Trophoblast cell (in vitro differentiated cells and primary cell): ENCODE data around the gene BCL2L1.

Experiments used
- DNase-seq, 2 donors: peaks; one replicate each; pipeline ENCODE4 v3.0.0-alpha.2; 2016
- H2AFZ ChIP-seq: 2 replicates; pipeline ENCODE4 v1.6.1; 2013; ENCODE audit warnings: low read length, moderate library complexity, mild to moderate bottlenecking; ENCODE audit not compliant: insufficient read depth, poor library complexity
- H2AK5ac ChIP-seq: 2 replicates; pipeline ENCODE4 v1.6.1; 2013; ENCODE audit warnings: mild to moderate bottlenecking, low read length
- H2BK120ac ChIP-seq: 2 replicates; pipeline ENCODE4 v1.6.1; 2013; ENCODE audit warnings: low read length, mild to moderate bottlenecking, moderate library complexity; ENCODE audit not compliant: insufficient read depth, poor library complexity
- H2BK12ac ChIP-seq: 2 replicates; pipeline ENCODE4 v1.6.1; 2013; ENCODE audit warnings: mild to moderate bottlenecking, low read length, moderate library complexity
- H2BK5ac ChIP-seq: 2 replicates; pipeline ENCODE4 v1.6.1; 2013; ENCODE audit warnings: low read length, low read depth, moderate library complexity, mild to moderate bottlenecking; ENCODE audit not compliant: poor library complexity
- H3K14ac ChIP-seq: 2 replicates; pipeline ENCODE4 v1.6.1; 2013; ENCODE audit warnings: mild to moderate bottlenecking, low read length
- H3K18ac ChIP-seq: 2 replicates; pipeline ENCODE4 v1.6.1; 2013; ENCODE audit warnings: mild to moderate bottlenecking, low read length
- H3K23ac ChIP-seq: 2 replicates; pipeline ENCODE4 v1.6.1; 2013; ENCODE audit warnings: low read length
- H3K27ac ChIP-seq: 2 replicates; pipeline ENCODE4 v1.5.1; 2013; ENCODE audit warnings: low read depth, mild to moderate bottlenecking, inconsistent platforms, low read length, moderate library complexity
- H3K27me3 ChIP-seq: 2 replicates; pipeline ENCODE4 v1.6.1; 2013; ENCODE audit warnings: inconsistent platforms, mild to moderate bottlenecking, low read length, moderate library complexity; ENCODE audit not compliant: insufficient read depth
- H3K36me3 ChIP-seq, 2 experiments: 1 replicate in 1 of 2; 2 replicates in 1 of 2; pipeline ENCODE4 v1.6.1; 2013; ENCODE audit warnings: low read length in 2 of 2, mild to moderate bottlenecking in 2 of 2, moderate library complexity in 1 of 2; ENCODE audit not compliant: insufficient read depth in 2 of 2, control insufficient read depth in 1 of 2
- H3K4ac ChIP-seq: 2 replicates; pipeline ENCODE4 v1.6.1; 2013; ENCODE audit warnings: low read depth, mild to moderate bottlenecking, low read length, moderate library complexity
- H3K4me1 ChIP-seq, 2 experiments: 1 replicate in 1 of 2; 2 replicates in 1 of 2; pipeline ENCODE4 v1.6.1; 2013; ENCODE audit warnings: low read length in 2 of 2, mild to moderate bottlenecking in 2 of 2, moderate library complexity in 1 of 2; ENCODE audit not compliant: insufficient read depth in 2 of 2, control insufficient read depth in 1 of 2
- H3K4me2 ChIP-seq: 2 replicates; pipeline ENCODE4 v1.6.1; 2013; ENCODE audit warnings: inconsistent platforms, mild to moderate bottlenecking, low read length, moderate library complexity
- H3K4me3 ChIP-seq: 2 replicates; pipeline ENCODE4 v1.5.1; 2013; ENCODE audit warnings: mild to moderate bottlenecking, low read depth, low read length, inconsistent platforms
- H3K79me1 ChIP-seq: one replicate; pipeline ENCODE4 v1.6.1; 2013; ENCODE audit warnings: low read length
- H3K79me2 ChIP-seq: 2 replicates; pipeline ENCODE4 v1.6.1; 2013; ENCODE audit warnings: low read length, mild to moderate bottlenecking; ENCODE audit not compliant: control insufficient read depth, insufficient read depth, poor library complexity
- H3K9ac ChIP-seq: 2 replicates; pipeline ENCODE4 v1.6.1; 2013; ENCODE audit warnings: mild to moderate bottlenecking, low read length
- H3K9me3 ChIP-seq: 2 replicates; pipeline ENCODE4 v1.6.1; 2013; ENCODE audit warnings: low read depth, mild to moderate bottlenecking, control low read depth, inconsistent platforms, low read length; ENCODE audit not compliant: insufficient read depth
- H4K12ac ChIP-seq: 2 replicates; pipeline ENCODE4 v1.6.1; 2013; ENCODE audit warnings: low read depth, mild to moderate bottlenecking, low read length, moderate library complexity
- H4K8ac ChIP-seq: 2 replicates; pipeline ENCODE4 v1.6.1; 2013; ENCODE audit warnings: low read depth, mild to moderate bottlenecking, low read length, moderate library complexity
- H4K91ac ChIP-seq: one replicate; pipeline ENCODE4 v1.6.1; 2013; ENCODE audit warnings: low read depth, mild to moderate bottlenecking, low read length, moderate library complexity
- WGBS: extraction: QIAGEN DNeasy Blood & Tissue Kit; methylation state at CpG from one replicate; pipeline ENCODE4 v1.1.7; 2013; ENCODE audit warnings: missing lambda C conversion rate; ENCODE audit not compliant: insufficient read length, insufficient coverage; ENCODE audit errors: extremely low coverage; 5-methylcytosine and 5-hydroxymethylcytosine counted together

BCL2L1 gene

GRCh38 chr20:31705191-31705590 lies 17.5 kb downstream of the BCL2L1 start:
- DNase-seq = no peak
- no peaks in the 10 kb centered on the region for H3K9me3 ChIP-seq
- peaks cover 8 to 9% of the 10 kb centered on the region in 2 experiments for H3K4me1 ChIP-seq
- peaks cover 15% of the 10 kb centered on the region for H3K79me1 ChIP-seq
- no peak overlapping the region for H3K9ac ChIP-seq
- peak overlapping the region; percentile 14 for H2BK120ac ChIP-seq
- H3K79me2 ChIP-seq = peaks cover 2% of the 10 kb centered on the region
- H3K36me3 ChIP-seq = peaks cover 2 to 7% of the 10 kb centered on the region in 2 experiments
- H4K91ac ChIP-seq = no peak overlapping the region
- no peak overlapping the region for H2AK5ac ChIP-seq
- no peak overlapping the region for H4K8ac ChIP-seq
- H3K4me2 ChIP-seq = no peak overlapping the region
- H2BK5ac ChIP-seq = no peak overlapping the region
- no peak overlapping the region for H3K4me3 ChIP-seq
- no peaks in the 10 kb centered on the region for H3K27me3 ChIP-seq
- no peak overlapping the region for H3K23ac ChIP-seq
- peak overlapping the region; percentile 69 for H2BK12ac ChIP-seq
- H3K14ac ChIP-seq = no peak overlapping the region
- no peak overlapping the region for H3K18ac ChIP-seq
- H3K27ac ChIP-seq = no peak overlapping the region
- no peak overlapping the region for H4K12ac ChIP-seq
- no peak overlapping the region for H3K4ac ChIP-seq
- H2AFZ ChIP-seq = no peak overlapping the region

- Histone ChIP-seq H4K8ac (peak overlapping the region; percentile 6), H4K91ac (peak overlapping the region; percentile 86), H3K14ac (peak overlapping the region; percentile 35), H3K9ac (no peak overlapping the region), H3K4ac (peak overlapping the region; percentile 73), H3K18ac (peak overlapping the region; percentile 62), H3K27ac (peak overlapping the region; percentile 57), H2AFZ (no peak overlapping the region), H3K4me1 (peaks cover 9 to 10% of the 10 kb centered on the region in 2 experiments), H3K4me3 (no peak overlapping the region), H2BK120ac (peak overlapping the region; percentile 79), H3K79me2 (peaks cover 2% of the 10 kb centered on the region), H3K9me3 (no peaks in the 10 kb centered on the region), H3K79me1 (peaks cover 20% of the 10 kb centered on the region), H3K27me3 (no peaks in the 10 kb centered on the region), H4K12ac (peak overlapping the region; percentile 11), H3K36me3 (peaks cover 2 to 7% of the 10 kb centered on the region in 2 experiments), H2BK5ac (peak overlapping the region; percentile 74), H3K4me2 (no peak overlapping the region), H2AK5ac (peak overlapping the region; percentile 60), H2BK12ac (peak overlapping the region; percentile 82), H3K23ac (no peak overlapping the region)
- DNase-seq = peak; percentile 30 to 37
- no CpG with 5 or more reads among the region's 11 CpGs for WGBS
These were observed 18.2 kb downstream of the BCL2L1 start for GRCh38 chr20:31704225-31705119.

- no peak overlapping the region for H3K4me3 ChIP-seq
- H4K12ac ChIP-seq = no peak overlapping the region
- H3K18ac ChIP-seq = no peak overlapping the region
- DNase-seq = no peak
- H2AK5ac ChIP-seq = no peak overlapping the region
- no peak overlapping the region for H2BK120ac ChIP-seq
- no peak overlapping the region for H4K8ac ChIP-seq
- H3K27me3 ChIP-seq = no peaks in the 10 kb centered on the region
- H2BK12ac ChIP-seq = no peak overlapping the region
- H3K79me2 ChIP-seq = no peaks in the 10 kb centered on the region
- no peak overlapping the region for H2BK5ac ChIP-seq
- no peak overlapping the region for H3K23ac ChIP-seq
- H3K27ac ChIP-seq = no peak overlapping the region
- H3K79me1 ChIP-seq = peaks cover 23% of the 10 kb centered on the region
- no peak overlapping the region for H4K91ac ChIP-seq
- no peak overlapping the region for H3K14ac ChIP-seq
- no CpG with 5 or more reads among the region's 1 CpG for whole genome bisulfite sequencing
- no peaks in the 10 kb centered on the region for H3K9me3 ChIP-seq
- H3K9ac ChIP-seq = no peak overlapping the region
- no peak overlapping the region for H2AFZ ChIP-seq
- no peak overlapping the region for H3K4ac ChIP-seq
- no peak overlapping the region for H3K4me2 ChIP-seq
- peaks cover 12 to 18% of the 10 kb centered on the region in 2 experiments for H3K4me1 ChIP-seq
- peaks cover 0 to 4% of the 10 kb centered on the region in 2 experiments for H3K36me3 ChIP-seq
These were observed 21.1 kb downstream of the BCL2L1 start for GRCh38 chr20:31701591-31701990.

- H2AK5ac ChIP-seq = no peak overlapping the region
- peaks cover 0 to 4% of the 10 kb centered on the region in 2 experiments for H3K36me3 ChIP-seq
- no peak overlapping the region for H2BK5ac ChIP-seq
- H3K4me1 ChIP-seq = peaks cover 12 to 21% of the 10 kb centered on the region in 2 experiments
- H3K27me3 ChIP-seq = no peaks in the 10 kb centered on the region
- H4K91ac ChIP-seq = no peak overlapping the region
- no peak for DNase-seq
- H2BK120ac ChIP-seq = peak overlapping the region; percentile 70
- no peak overlapping the region for H4K8ac ChIP-seq
- WGBS = no CpG with 5 or more reads among the region's 5 CpGs
- no peaks in the 10 kb centered on the region for H3K79me2 ChIP-seq
- H4K12ac ChIP-seq = no peak overlapping the region
- no peak overlapping the region for H2BK12ac ChIP-seq
- H3K4me2 ChIP-seq = no peak overlapping the region
- no peak overlapping the region for H3K14ac ChIP-seq
- H3K23ac ChIP-seq = no peak overlapping the region
- no peak overlapping the region for H2AFZ ChIP-seq
- H3K4ac ChIP-seq = no peak overlapping the region
- H3K9me3 ChIP-seq = no peaks in the 10 kb centered on the region
- H3K18ac ChIP-seq = no peak overlapping the region
- H3K4me3 ChIP-seq = no peak overlapping the region
- H3K27ac ChIP-seq = no peak overlapping the region
- peaks cover 20% of the 10 kb centered on the region for H3K79me1 ChIP-seq
- H3K9ac ChIP-seq = no peak overlapping the region
These were observed 21.9 kb downstream of the BCL2L1 start for GRCh38 chr20:31700747-31701146.
